ENCODE results near the gene C1QTNF4. TPM values are rescaled to one million over a fixed set of nuclear protein-coding genes. Genes with fewer than 3 reads are reported as not detected.
A peak's percentile ranks its signal among the peaks of the same experiment; 100 is the strongest.
"Not testable (repeated sequence)": the region's sequence is repeated elsewhere in the genome, so short reads cannot be mapped to it uniquely, and the experiment has no call there.

C1QTNF4 gene
- total RNA-seq, 3 donors from 2014 or later: 0.18 TPM; not detected in 2

DNA sequence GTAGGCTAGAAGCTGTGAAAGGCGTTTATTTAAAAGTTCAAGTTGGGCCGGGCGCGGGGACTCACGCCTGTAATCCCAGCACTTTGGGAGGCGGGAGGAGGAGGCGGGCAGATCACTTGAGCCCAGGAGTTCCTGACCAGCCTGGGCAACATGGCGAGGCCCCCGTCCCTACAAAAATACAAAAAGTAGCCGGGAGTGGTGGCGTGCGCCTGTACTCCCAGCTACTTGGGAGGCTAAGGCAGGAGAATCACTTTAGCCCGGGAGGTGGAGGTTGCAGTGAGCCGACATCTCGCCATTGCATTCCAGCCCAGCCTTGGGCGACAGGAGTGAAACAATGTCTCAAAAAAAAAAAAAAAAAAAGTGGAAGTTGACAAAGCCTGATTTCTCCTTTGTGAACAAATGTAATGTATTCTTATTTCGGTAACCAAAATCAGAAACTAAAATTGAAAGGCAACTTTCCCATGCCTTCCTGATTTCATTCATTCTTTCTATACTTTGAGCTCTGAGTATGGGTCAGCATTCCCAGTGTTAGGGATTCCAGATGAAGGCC lies 28.0 kb downstream of the C1QTNF4 start:
- H3K27me3 Mint-ChIP-seq (ENCODE audit: low read depth): no peaks in the 10 kb centered on the region
- peak overlapping the region; percentile 84 for H3K4me3 Mint-ChIP-seq
- peaks cover 6% of the 10 kb centered on the region for H3K36me3 Mint-ChIP-seq (ENCODE audit: insufficient read depth)
- peaks cover 14% of the 10 kb centered on the region for H3K4me1 Mint-ChIP-seq (ENCODE audit: low read depth)
- ATAC-seq (peak in 1 of 2 donors; percentile 8), DNase-seq (no peak)
- H3K9me3 Mint-ChIP-seq: no peaks in the 10 kb centered on the region

DNA sequence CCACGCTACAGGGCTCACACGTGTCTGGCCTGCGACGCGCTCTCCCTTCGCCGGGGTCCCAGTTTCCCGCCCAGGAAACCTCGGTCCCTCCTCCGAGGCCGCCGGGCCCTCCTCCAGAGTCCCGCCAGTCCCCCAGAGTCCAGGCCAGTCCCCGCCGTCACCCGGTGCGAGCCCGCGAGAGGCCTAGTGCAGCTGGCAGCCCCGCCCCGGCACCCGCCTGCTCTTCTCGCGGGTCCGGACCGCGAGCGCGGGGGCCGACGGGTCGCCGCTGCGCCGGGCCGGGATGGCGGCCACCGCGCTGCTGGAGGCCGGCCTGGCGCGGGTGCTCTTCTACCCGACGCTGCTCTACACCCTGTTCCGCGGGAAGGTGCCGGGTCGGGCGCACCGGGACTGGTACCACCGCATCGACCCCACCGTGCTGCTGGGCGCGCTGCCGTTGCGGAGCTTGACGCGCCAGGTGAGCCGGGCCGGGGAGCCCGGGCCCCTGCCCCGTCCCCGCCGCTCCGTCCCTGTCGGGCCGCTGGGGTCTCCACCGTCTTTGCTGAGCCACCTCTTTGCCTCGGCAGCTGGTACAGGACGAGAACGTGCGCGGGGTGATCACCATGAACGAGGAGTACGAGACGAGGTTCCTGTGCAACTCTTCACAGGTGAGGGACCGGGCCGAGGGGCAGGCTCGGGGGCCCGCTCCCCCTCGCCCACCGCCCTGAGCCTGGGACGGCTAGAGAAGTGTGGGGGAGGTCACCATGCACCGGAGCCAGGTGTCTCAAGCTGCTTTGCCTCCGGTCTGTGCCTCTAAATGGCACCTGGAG lies 28.7 kb downstream of the C1QTNF4 start, which contains the start of gene PTPMT1:
PTPMT1 (plus strand) TSS at position 260 of the 809 bp plus-strand sequence; CDS start at position 284, 24 bp downstream.
- DNase-seq: peak; percentile 55
- Mint-ChIP-seq H3K36me3 (ENCODE audit: insufficient read depth) (peaks cover 5% of the 10 kb centered on the region), H3K9me3 (no peaks in the 10 kb centered on the region), H3K4me1 (ENCODE audit: low read depth) (peaks cover 13% of the 10 kb centered on the region), H3K27me3 (ENCODE audit: low read depth) (no peaks in the 10 kb centered on the region), H3K4me3 (peak within 1 kb of the TSS; percentile 84)
- peak; percentile 93 to 96 for ATAC-seq

DNA sequence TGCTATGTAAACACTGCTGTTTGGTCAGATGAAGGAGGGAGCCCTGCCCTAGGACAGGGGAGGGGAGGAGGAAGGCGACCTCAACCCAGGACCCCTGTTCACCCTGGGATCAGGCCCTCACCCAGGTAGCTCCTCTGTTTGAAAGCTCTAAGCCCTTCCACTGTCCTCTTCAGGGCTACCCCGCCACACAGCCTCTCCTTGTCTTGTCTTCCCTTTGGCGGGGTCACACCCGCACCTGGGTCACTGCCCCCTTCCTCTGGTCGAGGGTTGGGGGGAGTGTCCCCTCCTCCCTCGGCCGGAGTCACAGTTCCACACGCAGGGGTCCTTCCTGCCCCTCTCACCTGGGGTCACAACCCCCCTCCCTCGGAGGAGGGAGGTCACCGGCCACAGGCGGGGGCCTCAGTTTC lies 29.3 kb downstream of the C1QTNF4 start:
- H3K36me3 Mint-ChIP-seq (ENCODE audit: insufficient read depth): peaks cover 5% of the 10 kb centered on the region
- ATAC-seq (peak; percentile 6 to 7), DNase-seq (no peak)
- peak overlapping the region; percentile 79 for H3K4me3 Mint-ChIP-seq
- H3K9me3 Mint-ChIP-seq: no peaks in the 10 kb centered on the region
- no peaks in the 10 kb centered on the region for H3K27me3 Mint-ChIP-seq (ENCODE audit: low read depth)
- H3K4me1 Mint-ChIP-seq (ENCODE audit: low read depth): peaks cover 13% of the 10 kb centered on the region

DNA sequence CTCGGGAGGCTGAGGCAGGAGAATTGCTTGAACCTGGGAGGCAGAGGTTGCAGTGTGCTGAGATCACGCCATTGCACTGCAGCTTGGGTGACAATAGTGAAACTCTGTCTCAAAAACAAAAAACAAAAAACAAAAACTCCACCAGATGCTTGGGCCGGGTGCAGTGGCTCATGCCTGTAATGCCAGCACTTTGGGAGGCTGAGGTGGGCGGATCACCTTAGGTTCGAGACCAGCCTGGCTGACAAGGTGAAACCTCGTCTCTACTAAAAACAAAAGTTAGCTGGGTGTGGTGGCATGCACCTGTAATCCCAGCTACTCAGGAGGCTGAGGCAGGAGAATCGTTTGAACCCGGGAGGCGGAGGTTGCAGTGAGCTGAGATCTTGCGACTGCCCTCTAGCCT lies 29.8 kb downstream of the C1QTNF4 start:
- not testable (repeated sequence) for H3K9me3 Mint-ChIP-seq; ATAC-seq; H3K27me3 Mint-ChIP-seq (ENCODE audit: low read depth); DNase-seq; H3K36me3 Mint-ChIP-seq (ENCODE audit: insufficient read depth)
- peak overlapping the region; percentile 67 for H3K4me3 Mint-ChIP-seq
- peaks cover 13% of the 10 kb centered on the region for H3K4me1 Mint-ChIP-seq (ENCODE audit: low read depth)

DNA sequence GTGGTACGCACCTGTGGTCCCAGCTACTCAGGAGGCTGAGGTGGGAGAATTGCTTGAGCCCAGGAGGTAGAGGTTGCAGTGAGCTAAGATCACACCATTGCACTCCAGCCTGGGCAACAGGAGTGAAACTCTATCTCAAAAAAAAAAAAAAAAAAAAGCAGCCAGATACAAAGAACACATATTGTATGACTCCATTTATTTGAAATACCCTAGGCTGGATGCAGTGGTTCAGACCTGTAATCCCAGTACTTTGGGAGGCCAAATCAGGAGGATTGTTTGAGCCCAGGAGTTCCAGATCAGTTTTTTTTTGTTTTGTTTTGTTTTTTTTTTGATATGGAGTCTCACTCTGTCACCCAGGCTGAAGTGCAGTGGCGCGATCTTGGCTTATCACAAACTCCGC lies 31.8 kb downstream of the C1QTNF4 start:
- not testable (repeated sequence) for DNase-seq; H3K4me3 Mint-ChIP-seq; ATAC-seq; H3K36me3 Mint-ChIP-seq (ENCODE audit: insufficient read depth); H3K9me3 Mint-ChIP-seq; H3K27me3 Mint-ChIP-seq (ENCODE audit: low read depth)
- peaks cover 13% of the 10 kb centered on the region for H3K4me1 Mint-ChIP-seq (ENCODE audit: low read depth)

DNA sequence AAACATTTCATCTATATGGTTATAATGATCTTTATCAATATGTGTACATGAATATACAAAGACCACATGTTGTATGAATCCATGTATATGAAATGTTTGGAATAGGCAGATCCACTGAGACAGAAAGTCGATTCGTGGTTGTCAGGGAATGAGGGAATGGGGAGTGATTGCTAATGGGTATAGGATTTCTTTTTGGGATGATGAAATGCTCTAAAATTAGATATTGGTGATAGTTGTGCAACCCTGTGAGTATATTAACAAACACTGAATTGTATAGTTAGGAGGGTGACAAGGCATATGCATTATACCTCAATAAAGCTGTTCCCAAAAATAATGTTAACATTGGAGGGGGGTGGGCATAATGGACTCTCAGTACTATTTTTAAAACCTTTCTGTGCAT lies 33.8 kb downstream of the C1QTNF4 start:
- Mint-ChIP-seq H3K4me1 (ENCODE audit: low read depth) (peaks cover 3% of the 10 kb centered on the region), H3K27me3 (ENCODE audit: low read depth) (no peaks in the 10 kb centered on the region), H3K9me3 (no peaks in the 10 kb centered on the region), H3K36me3 (ENCODE audit: insufficient read depth) (no peaks in the 10 kb centered on the region), H3K4me3 (no peak overlapping the region)
- no peak for DNase-seq
- ATAC-seq: no peak

DNA sequence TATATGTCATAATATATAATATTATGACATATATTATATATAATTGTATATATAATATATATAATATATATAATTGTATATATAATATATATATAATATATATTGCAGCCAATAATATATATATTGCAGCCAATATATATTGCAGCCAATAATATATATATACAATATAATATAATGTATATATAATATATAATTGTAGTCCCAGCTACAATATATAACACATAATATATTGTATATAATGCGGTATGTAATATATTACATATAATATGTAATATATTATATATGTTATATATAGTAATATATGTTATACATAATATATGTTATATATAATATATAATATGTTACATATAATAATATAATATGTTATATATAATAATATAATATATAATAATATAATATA lies 35.5 kb downstream of the C1QTNF4 start:
- H3K4me1 Mint-ChIP-seq (ENCODE audit: low read depth): peaks cover 2% of the 10 kb centered on the region
- no peaks in the 10 kb centered on the region for H3K27me3 Mint-ChIP-seq (ENCODE audit: low read depth)
- DNase-seq (no peak), ATAC-seq (no peak)
- H3K36me3 Mint-ChIP-seq (ENCODE audit: insufficient read depth): no peaks in the 10 kb centered on the region
- H3K9me3 Mint-ChIP-seq: no peaks in the 10 kb centered on the region
- H3K4me3 Mint-ChIP-seq: no peak overlapping the region

DNA sequence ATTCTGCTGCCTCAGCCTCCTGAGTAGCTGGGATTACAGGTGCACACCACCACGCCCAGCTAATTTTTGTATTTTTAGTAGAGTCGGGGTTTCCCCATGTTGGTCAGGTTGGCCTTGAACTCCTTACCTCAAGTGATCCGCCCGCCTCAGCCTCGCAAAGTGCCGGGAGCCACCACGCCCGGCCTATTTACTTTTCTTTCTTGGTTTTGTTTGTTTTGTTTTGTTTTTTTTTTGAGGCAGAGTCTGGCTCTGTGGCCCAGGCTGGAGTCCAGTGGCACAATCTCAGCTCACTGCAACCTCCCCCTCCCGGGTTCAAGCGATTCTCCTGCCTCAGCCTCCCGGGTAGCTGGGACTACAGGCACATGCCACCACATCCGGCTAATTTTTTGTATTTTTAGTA lies 37.2 kb downstream of the C1QTNF4 start:
- not testable (repeated sequence) for H3K27me3 Mint-ChIP-seq (ENCODE audit: low read depth); H3K4me1 Mint-ChIP-seq (ENCODE audit: low read depth); H3K36me3 Mint-ChIP-seq (ENCODE audit: insufficient read depth); H3K9me3 Mint-ChIP-seq; DNase-seq; H3K4me3 Mint-ChIP-seq; ATAC-seq

DNA sequence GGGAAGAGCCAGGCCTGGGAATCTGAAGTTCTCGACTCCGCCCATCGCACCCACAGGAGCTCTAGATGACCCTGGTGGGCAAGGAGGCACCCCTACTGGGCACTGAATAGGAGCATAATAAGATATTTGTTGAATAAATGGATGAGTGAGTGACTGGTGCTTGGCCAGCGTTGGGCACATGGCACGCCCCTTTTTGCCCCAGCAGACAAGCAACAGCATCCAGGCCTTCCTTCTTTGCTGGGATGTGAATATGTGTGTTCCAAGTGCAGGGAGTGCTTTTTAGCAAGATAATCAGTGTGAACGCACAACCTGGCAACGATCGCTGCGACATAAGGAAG lies 40.8 kb downstream of the C1QTNF4 start:
- Mint-ChIP-seq H3K27me3 (ENCODE audit: low read depth) (no peaks in the 10 kb centered on the region), H3K4me1 (ENCODE audit: low read depth) (peaks cover 35% of the 10 kb centered on the region), H3K9me3 (no peaks in the 10 kb centered on the region), H3K4me3 (peak overlapping the region; percentile 82), H3K36me3 (ENCODE audit: insufficient read depth) (peaks cover 14% of the 10 kb centered on the region)
- DNase-seq (no peak), ATAC-seq (peak; percentile 16 to 31)

DNA sequence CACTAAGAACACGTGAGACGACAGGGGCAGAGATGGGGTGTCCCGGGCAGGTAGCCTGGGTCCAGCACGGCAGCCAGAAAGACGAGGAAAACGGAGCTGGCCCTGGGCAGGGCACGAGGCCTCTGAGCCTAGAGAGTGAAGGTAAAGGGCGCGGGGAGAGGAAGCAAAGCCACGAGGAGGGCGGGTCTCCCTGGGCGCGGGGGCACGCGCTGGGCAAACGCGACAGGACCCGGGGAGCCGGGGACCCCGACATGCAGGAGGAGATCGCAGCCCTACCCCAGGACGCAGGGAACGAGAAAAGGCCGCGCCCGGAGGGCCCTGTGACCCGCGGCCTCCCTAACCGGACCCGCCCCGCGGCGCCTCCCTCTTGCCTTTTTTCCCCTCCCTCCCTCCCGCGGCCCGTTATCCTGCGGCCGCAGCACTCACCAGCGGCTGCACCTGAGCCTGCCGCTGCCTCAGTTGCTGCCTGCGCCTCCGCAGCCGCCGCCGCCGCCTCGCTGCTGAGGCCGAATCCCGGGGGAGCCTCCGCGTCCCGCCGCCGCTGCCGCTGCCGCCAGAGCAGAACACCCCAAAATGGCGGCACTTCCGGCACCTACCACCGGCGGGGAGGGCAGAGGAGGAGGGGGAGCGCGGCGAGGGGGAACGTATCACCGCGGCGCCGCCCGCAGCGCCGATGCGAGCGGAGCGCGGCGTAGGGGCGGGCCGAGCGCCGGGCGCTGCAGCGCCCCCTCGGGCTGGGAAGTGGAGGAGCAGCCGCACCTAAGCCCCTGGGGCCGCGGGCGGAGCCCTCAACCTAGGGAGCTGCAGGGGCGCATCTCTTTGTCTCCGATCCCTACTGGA lies 41.4 kb downstream of the C1QTNF4 start, which contains the start of gene CELF1:
CELF1 (minus strand) TSS at position 567 of the 840 bp plus-strand sequence. CDS start 53,609 bp downstream, outside the sequence.
- H3K27me3 Mint-ChIP-seq (ENCODE audit: low read depth): no peaks in the 10 kb centered on the region
- peak; percentile 88 for DNase-seq
- peaks cover 41% of the 10 kb centered on the region for H3K4me1 Mint-ChIP-seq (ENCODE audit: low read depth)
- H3K9me3 Mint-ChIP-seq: no peaks in the 10 kb centered on the region
- peak within 1 kb of the TSS; percentile 92 for H3K4me3 Mint-ChIP-seq
- ATAC-seq: peak; percentile 95
- peaks cover 14% of the 10 kb centered on the region for H3K36me3 Mint-ChIP-seq (ENCODE audit: insufficient read depth)

DNA sequence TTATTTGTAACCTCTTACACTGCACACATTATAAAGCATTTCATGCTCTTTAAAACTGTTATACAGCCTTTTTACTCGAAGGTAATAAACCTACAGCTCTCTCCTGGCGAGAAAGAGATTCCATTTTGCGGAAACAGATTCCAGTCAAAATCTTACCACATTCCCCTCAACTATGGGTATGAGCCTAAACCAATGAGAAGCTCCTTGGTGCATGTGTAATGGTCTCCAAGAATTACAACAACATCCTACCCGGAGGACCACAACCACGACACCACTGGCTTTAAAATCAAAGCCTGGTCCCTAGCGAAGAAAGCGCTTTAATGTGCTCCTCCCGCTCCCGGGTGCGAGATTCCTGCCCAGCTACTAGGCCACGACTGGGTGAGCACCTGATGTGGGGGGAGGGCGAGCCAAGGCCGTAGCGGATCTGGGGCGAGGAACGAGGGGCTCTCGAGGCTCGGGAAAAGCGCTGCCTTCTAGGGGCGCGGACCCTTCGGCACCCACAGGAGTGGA lies 42.1 kb downstream of the C1QTNF4 start:
- H3K4me1 Mint-ChIP-seq (ENCODE audit: low read depth): peaks cover 46% of the 10 kb centered on the region
- H3K9me3 Mint-ChIP-seq: no peaks in the 10 kb centered on the region
- peak; percentile 3 for ATAC-seq
- H3K4me3 Mint-ChIP-seq: peak overlapping the region; percentile 92
- DNase-seq: peak; percentile 14
- H3K27me3 Mint-ChIP-seq (ENCODE audit: low read depth): no peaks in the 10 kb centered on the region
- H3K36me3 Mint-ChIP-seq (ENCODE audit: insufficient read depth): peaks cover 16% of the 10 kb centered on the region

DNA sequence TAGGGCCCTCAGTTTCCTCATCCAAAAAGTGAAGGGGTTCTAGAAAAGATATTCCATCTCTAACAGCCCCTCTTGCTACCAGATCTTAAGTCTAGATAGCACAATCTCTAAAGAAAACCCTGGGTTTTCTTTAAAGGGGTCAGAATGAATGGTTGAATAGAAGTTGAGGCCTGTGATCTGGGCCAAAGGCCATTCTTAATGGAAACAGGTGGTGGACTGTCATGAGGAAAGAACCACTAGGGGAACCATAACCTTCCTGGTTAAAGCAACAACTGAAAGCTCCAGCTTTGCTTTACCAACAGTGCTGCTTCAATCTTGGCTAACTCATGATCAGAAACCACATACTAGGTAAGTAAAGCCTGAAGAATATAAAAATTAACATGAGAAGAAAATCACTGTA lies 43.1 kb downstream of the C1QTNF4 start:
- no peaks in the 10 kb centered on the region for H3K27me3 Mint-ChIP-seq (ENCODE audit: low read depth)
- no peaks in the 10 kb centered on the region for H3K9me3 Mint-ChIP-seq
- H3K36me3 Mint-ChIP-seq (ENCODE audit: insufficient read depth): peaks cover 17% of the 10 kb centered on the region
- peaks cover 53% of the 10 kb centered on the region for H3K4me1 Mint-ChIP-seq (ENCODE audit: low read depth)
- DNase-seq (no peak), ATAC-seq (no peak)
- H3K4me3 Mint-ChIP-seq: peak overlapping the region; percentile 92

DNA sequence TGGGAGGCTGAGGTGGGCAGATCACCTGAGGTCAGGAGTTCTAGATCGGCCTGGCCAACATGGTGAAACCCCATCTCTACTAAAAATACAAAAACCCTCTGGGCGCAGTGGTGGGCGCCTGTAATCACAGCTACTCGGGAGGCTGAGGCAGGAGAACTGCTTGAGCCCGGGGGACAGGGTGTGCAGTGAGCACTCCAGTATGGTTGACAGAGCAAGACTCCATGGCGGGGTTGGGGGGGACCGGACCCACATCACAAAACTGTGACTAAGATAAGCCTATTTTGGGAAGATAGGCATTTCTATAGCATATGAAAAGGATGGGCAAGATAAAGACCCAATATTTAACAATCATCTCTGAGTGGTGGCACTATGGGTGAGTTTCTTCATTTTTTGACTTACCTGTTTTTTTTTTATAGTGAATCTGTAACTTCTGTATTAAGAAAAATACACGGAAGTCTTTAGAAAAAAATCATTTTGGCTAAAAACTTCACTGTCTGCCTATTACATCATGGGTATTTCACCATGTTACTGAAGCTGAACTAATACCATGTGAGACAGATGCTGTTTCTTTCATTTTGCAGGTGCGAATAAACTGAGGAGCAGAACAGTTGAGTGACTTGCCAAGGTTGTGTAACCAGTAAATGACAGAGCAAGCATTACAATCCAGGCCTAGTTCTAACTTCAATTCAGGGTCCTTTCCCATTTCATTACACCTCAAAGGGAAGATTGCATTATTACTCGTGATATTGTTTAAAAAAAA lies 43.7 kb downstream of the C1QTNF4 start:
- peaks cover 53% of the 10 kb centered on the region for H3K4me1 Mint-ChIP-seq (ENCODE audit: low read depth)
- no peaks in the 10 kb centered on the region for H3K9me3 Mint-ChIP-seq
- peak overlapping the region; percentile 92 for H3K4me3 Mint-ChIP-seq
- ATAC-seq: no peak
- DNase-seq: no peak
- peaks cover 17% of the 10 kb centered on the region for H3K36me3 Mint-ChIP-seq (ENCODE audit: insufficient read depth)
- no peaks in the 10 kb centered on the region for H3K27me3 Mint-ChIP-seq (ENCODE audit: low read depth)
